BLaER1 treated with 17β-estradiol and CSF1 and Interleukin-3, amounts not matched to agents 10 nM and 100 nM (cell line): ENCODE data around the gene RIBC2.
A peak's percentile ranks its signal among the peaks of the same experiment; 100 is the strongest.
"Not testable (repeated sequence)": the region's sequence is repeated elsewhere in the genome, so short reads cannot be mapped to it uniquely, and the experiment has no call there.

Source experiments
- H3K27ac ChIP-seq, 11 experiments: shearing (Covaris generic); formaldehyde crosslinking; 2 replicates each; pipeline ENCODE4 v1.8.1; 2022
- H3K27me3 ChIP-seq, 11 experiments: shearing (Covaris generic); formaldehyde crosslinking; 2 replicates each; pipeline ENCODE4 v1.8.1; 2022
- H3K36me3 ChIP-seq, 11 experiments: shearing (Covaris generic); formaldehyde crosslinking; 2 replicates each; pipeline ENCODE4 v1.8.1; 2022
- H3K4me1 ChIP-seq, 10 experiments: shearing (Covaris generic); formaldehyde crosslinking; 2 replicates each; pipeline ENCODE4 v1.8.1; 2022
- H3K4me2 ChIP-seq, 11 experiments: shearing (Covaris generic); formaldehyde crosslinking; 2 replicates each; pipeline ENCODE4 v1.8.1; 2022
- H3K4me3 ChIP-seq, 10 experiments: shearing (Covaris generic); formaldehyde crosslinking; 2 replicates each; pipeline ENCODE4 v1.8.1; 2022
- H3K9ac ChIP-seq, 11 experiments: shearing (Covaris generic); formaldehyde crosslinking; 2 replicates each; pipeline ENCODE4 v1.8.1; 2022
- H3K9me3 ChIP-seq, 11 experiments: shearing (Covaris generic); formaldehyde crosslinking; replicated peaks in 1 of 11; 2 replicates each; pipeline ENCODE4 v1.8.1; 2022
- H4K20me1 ChIP-seq, 11 experiments: shearing (Covaris generic); formaldehyde crosslinking; 2 replicates each; pipeline ENCODE4 v1.8.1; 2022
- Cebpa-rat ChIP-seq, 11 experiments: shearing (Covaris generic); IDR thresholded peaks; 2 replicates each; pipeline ENCODE4 v1.8.1; 2022

RIBC2 gene

DNA sequence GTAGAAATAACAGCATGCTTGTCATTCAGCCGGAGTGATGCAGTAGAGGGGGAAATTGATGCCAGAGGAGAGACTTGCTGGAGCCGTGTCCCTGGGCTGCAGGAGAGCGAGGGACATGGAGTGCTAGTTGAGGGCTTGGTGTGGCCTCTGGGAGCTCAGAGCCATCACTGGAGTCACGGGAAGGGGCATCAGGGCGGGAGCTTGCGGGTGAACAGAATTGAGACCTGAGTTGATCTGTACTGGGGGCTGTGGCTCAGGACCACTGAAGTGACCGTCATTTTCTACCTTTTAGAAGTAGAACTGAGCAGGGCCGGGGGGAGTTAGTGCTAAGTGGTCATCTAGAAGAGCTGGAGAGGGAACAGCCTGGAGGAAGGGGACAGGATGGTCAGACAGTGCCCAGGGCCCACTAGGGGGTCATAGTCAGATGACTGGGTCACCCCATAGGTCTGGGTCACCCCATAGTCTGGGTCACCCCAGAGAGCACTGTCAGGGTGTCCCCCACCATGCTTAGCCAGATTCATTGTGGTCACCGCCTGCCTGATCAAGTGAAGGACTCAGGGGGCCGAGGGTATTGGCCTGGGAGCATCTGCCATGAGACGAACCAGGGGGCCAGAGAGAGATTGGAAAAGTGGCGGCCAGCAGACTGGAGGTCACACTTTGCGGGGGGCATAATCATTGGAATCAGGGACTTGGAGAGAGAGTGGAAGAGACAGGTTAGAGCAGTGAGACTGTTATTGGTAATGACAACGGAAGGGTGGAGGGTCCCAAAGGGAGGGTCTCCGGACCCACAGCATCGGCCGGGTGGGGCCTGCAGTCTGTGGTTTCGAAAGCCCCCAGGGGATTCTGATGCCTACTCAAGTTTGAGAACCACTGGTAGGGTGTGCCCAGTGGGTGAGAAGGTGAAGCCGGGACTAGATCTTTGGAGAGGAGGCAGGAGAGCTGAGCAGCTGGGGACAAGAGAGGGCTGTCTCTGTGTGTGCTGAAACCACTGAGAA, 15.2 kb downstream of the RIBC2 start:
- Histone ChIP-seq H3K9me3 (peaks cover 4 to 17% (median 10%) of the 10 kb centered on the region in 11 experiments; a peak in 18 of 22 replicates), H3K9ac (peak overlapping the region in 1 of 11 experiments; percentile 41; a peak in 1 of 22 replicates), H3K27ac (peak overlapping the region in 1 of 11 experiments; percentile 8; a peak in 1 of 22 replicates), H3K4me2 (peak overlapping the region; percentile 1 to 91 (median 79); a peak in 20 of 22 replicates), H4K20me1 (no peaks in the 10 kb centered on the region; a peak in 1 of 22 replicates), H3K4me3 (no peak overlapping the region; a peak in 1 of 20 replicates), H3K4me1 (peaks cover 30 to 49% (median 35%) of the 10 kb centered on the region in 10 experiments), H3K36me3 (no peaks in the 10 kb centered on the region), H3K27me3 (peaks cover 0 to 6% (median 0%) of the 10 kb centered on the region in 11 experiments; a peak in 1 of 22 replicates)
- no peak for TF ChIP-seq Cebpa-rat (IDR thresholded peaks at IDR 0.05)

DNA sequence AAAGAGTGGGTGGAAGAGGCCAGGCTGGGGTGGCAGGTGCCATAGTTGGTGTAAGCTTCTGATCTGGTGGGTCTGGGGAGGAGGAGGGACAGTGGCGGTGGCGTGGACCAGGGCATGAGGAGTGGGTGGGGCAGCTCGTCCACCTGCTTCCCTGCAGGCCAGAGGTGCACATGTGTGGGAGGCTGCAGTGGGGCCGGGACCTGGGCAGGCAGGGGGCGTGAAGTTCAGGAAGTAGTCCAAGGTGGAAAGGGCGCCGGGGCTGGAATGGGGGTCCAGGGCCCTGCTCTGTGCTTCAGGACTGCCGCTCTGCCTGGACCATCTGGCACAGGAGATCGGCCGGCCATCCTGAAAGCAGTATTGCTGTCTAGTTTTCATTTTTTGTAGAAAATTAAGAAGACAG, 15.9 kb downstream of the RIBC2 start:
- Histone ChIP-seq H3K27ac (no peak overlapping the region), H3K9me3 (peaks cover 4 to 17% (median 10%) of the 10 kb centered on the region in 11 experiments; a peak in 18 of 22 replicates), H4K20me1 (no peaks in the 10 kb centered on the region; a peak in 1 of 22 replicates), H3K36me3 (no peaks in the 10 kb centered on the region), H3K27me3 (peaks cover 0 to 6% (median 0%) of the 10 kb centered on the region in 11 experiments; a peak in 1 of 22 replicates), H3K4me3 (no peak overlapping the region), H3K9ac (peak overlapping the region in 1 of 11 experiments; percentile 41; a peak in 1 of 22 replicates), H3K4me1 (peaks cover 34 to 46% (median 36%) of the 10 kb centered on the region in 10 experiments), H3K4me2 (peak overlapping the region; percentile 1 to 91 (median 79); a peak in 20 of 22 replicates)
- TF ChIP-seq Cebpa-rat (IDR thresholded peaks at IDR 0.05), result no peak

GRCh38 chr22:45429981-45430775, 16.7 kb downstream of the RIBC2 start:
- no peak overlapping the region for H3K9ac ChIP-seq
- TF ChIP-seq Cebpa-rat (IDR thresholded peaks at IDR 0.05), result no peak
- H3K4me1 ChIP-seq, result peaks cover 37 to 46% (median 43%) of the 10 kb centered on the region in 10 experiments
- peaks cover 4 to 17% (median 10%) of the 10 kb centered on the region in 11 experiments; a peak in 18 of 22 replicates for H3K9me3 ChIP-seq
- peaks cover 0 to 6% (median 0%) of the 10 kb centered on the region in 11 experiments; a peak in 1 of 22 replicates for H3K27me3 ChIP-seq
- H3K4me3 ChIP-seq, result no peak overlapping the region
- H3K4me2 ChIP-seq, result peak overlapping the region; percentile 55 to 91 (median 79); a peak in 19 of 22 replicates
- no peaks in the 10 kb centered on the region for H3K36me3 ChIP-seq
- no peaks in the 10 kb centered on the region; a peak in 1 of 22 replicates for H4K20me1 ChIP-seq
- no peak overlapping the region for H3K27ac ChIP-seq

DNA sequence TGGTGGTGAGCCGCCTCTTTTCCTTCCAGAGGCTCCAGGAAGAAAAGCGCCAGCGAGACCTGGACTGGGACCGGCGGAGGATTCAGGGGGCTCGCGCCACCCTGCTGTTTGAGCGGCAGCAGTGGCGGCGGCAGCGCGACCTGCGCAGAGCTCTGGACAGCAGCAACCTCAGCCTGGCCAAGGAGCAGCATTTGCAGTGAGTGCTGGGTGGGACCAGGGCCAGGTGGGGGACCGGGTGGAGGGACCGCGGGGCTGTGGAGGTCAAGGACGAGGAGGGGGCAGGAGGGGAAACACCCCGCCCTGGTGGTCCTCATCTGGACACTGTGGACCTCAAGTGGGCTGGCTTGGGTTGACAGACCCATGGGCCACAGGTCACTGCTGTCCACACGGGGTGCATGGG, 17.4 kb downstream of the RIBC2 start:
- Histone ChIP-seq H3K9me3 (peaks cover 4 to 16% (median 10%) of the 10 kb centered on the region in 11 experiments; a peak in 18 of 22 replicates), H3K9ac (no peak overlapping the region), H3K4me2 (peak overlapping the region in 2 of 11 experiments; percentile 79 to 80; a peak in 3 of 22 replicates), H3K27ac (no peak overlapping the region), H4K20me1 (no peaks in the 10 kb centered on the region; a peak in 1 of 22 replicates), H3K4me3 (no peak overlapping the region), H3K4me1 (peaks cover 39 to 51% (median 49%) of the 10 kb centered on the region in 10 experiments), H3K36me3 (no peaks in the 10 kb centered on the region), H3K27me3 (peaks cover 0 to 6% (median 0%) of the 10 kb centered on the region in 11 experiments; a peak in 1 of 22 replicates)
- no peak for TF ChIP-seq Cebpa-rat (IDR thresholded peaks at IDR 0.05)

- peaks cover 20 to 30% (median 28%) of the 10 kb centered on the region in 10 experiments for H3K4me1 ChIP-seq
- 0 out of 22 replicates have a peak overlapping the region, but pooled peaks of 1 of the 11 experiments have one; percentile 2 for H3K27ac ChIP-seq
- no peaks in the 10 kb centered on the region for H3K27me3 ChIP-seq
Measured at GRCh38 chr22:45434981-45435380, 21.5 kb downstream of the RIBC2 start.

DNA sequence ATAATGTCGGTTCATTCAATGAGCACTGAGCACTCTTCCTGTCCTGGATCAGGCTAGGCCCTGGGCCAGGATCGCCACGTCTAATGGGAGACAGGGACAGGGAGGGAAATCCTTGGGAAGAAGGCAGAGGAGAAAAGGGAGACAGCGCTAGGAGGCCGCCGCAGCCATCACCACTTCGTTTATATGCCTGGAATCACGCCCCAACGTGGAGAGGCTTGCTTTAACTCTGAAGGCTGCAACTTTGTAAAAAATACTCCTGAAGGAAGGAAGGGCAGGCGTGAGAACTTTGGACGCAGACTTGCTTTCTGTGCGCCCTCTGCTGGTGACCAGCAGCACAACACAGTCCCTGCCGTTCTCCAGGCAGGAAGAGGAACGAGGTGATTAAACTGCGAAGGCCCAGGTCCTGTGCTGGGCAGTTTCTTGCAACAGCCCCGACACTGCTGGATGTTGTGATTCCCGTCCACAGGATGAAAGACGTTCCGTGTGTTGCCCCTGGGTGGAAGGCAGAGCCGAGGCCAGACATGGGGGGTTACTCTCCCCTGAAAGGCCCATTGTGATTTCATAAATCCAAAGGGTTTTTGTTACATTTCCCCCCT, 22.1 kb downstream of the RIBC2 start:
- H3K27me3 ChIP-seq, result peaks cover 0 to 3% (median 0%) of the 10 kb centered on the region in 11 experiments; a peak in 3 of 22 replicates
- no peak overlapping the region for H3K4me3 ChIP-seq
- peak overlapping the region; percentile 9 to 74 (median 53); a peak in 21 of 22 replicates for H3K4me2 ChIP-seq
- TF ChIP-seq Cebpa-rat (IDR thresholded peaks at IDR 0.05), result no peak
- no peaks in the 10 kb centered on the region for H3K36me3 ChIP-seq
- H3K9ac ChIP-seq, result peak overlapping the region in 7 of 11 experiments; percentile 17 to 60 (median 39); a peak in 10 of 22 replicates
- H3K27ac ChIP-seq, result peak overlapping the region in 7 of 11 experiments; percentile 19 to 64 (median 43); a peak in 8 of 22 replicates
- no peaks in the 10 kb centered on the region; a peak in 1 of 22 replicates for H4K20me1 ChIP-seq
- H3K9me3 ChIP-seq, result no peaks in the 10 kb centered on the region
- peaks cover 14 to 29% (median 22%) of the 10 kb centered on the region in 10 experiments for H3K4me1 ChIP-seq

More at GRCh38 chr22:45434981-45435380, 21.5 kb downstream of the RIBC2 start:
- TF ChIP-seq Cebpa-rat (IDR thresholded peaks at IDR 0.05), result no peak
- Histone ChIP-seq H3K9me3 (no peaks in the 10 kb centered on the region), H3K4me2 (peak overlapping the region; percentile 9 to 74 (median 53); a peak in 20 of 22 replicates), H3K36me3 (no peaks in the 10 kb centered on the region), H3K9ac (peak overlapping the region in 1 of 11 experiments; percentile 47; a peak in 1 of 22 replicates), H4K20me1 (no peaks in the 10 kb centered on the region; a peak in 1 of 22 replicates), H3K4me3 (no peak overlapping the region)

DNA sequence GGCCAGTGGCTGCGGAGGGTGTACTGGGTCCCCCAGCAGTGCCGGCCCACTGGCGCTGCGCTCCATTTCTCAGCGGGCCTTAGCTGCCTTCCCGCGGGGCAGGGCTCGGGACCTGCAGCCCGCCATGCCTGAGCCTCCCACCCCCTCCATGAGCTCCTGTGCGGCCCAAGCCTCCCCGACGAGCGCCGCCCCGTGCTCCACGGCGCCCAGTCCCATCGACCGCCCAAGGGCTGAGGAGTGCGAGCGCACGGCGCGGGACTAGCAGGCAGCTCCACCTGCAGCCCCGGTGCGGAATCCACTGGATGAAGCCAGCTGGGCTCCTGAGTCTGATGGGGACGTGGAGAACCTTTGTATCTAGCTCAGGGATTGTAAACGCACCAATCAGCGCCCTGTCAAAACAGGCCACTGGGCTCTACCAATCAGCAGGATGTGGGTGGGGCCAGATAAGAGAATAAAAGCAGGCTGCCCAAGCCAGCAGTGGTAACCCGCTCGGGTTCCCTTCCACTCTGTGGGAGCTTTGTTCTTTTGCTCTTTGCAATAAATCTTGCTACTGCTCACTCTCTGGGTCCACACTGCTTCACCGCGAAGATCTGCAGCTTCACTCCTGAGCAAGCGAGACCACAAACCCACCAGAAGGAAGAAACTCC, 23.5 kb downstream of the RIBC2 start:
- H3K9me3 ChIP-seq, H3K4me2 ChIP-seq, H3K36me3 ChIP-seq, H4K20me1 ChIP-seq, H3K27ac ChIP-seq, H3K9ac ChIP-seq, H3K4me3 ChIP-seq: not testable (repeated sequence)
- peaks cover 14 to 32% (median 22%) of the 10 kb centered on the region in 10 experiments for H3K4me1 ChIP-seq
- peaks cover 0 to 14% (median 0%) of the 10 kb centered on the region in 11 experiments; a peak in 3 of 22 replicates for H3K27me3 ChIP-seq
